ENCODE measurements around the gene TMEM45A. TPM values are rescaled to one million over a fixed set of nuclear protein-coding genes. Genes with fewer than 3 reads are reported as not detected.

TMEM45A gene
- 74.8 and 166 TPM in 2 replicates for total RNA-seq

GRCh38 chr3:100492059-100493006 is at the start of gene TMEM45A:
Gene TMEM45A (plus strand): TSS chr3:100492619. CDS start chr3:100555212, 62,593 bp downstream.

DNA sequence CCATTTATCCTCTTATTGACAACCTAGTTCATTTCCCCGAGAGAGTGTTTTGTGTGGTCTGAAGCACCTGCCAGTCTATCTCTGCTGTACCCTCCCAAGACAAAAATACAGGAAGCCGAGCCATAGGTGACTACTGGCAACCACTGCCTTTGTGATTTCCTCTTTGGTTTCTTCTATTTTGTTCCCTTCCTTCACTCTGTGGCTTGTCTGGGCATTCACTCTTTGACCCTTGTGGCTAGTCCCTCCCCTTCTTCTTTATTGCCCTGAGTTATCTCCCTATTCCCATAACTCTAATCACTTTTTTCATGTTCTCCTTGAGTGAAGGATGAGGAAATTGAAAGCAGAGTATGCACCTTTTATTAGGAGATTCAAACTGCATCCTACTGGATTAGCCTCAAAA is 116.9 kb downstream of the TMEM45A start, which contains the start of gene ADGRG7:
Gene ADGRG7, plus strand, starts transcription at position 297 of the 400 bp plus-strand sequence. CDS start 256 bp downstream, outside the sequence.

Other genes with a start within 250 kb of the TMEM45A start
- 66.3 and 101 TPM in 2 replicates for gene TBC1D23, start 231.6 kb upstream of the TMEM45A start, total RNA-seq
- gene NIT2, start 157.9 kb upstream of the TMEM45A start, total RNA-seq = 12.3 and 16.3 TPM in 2 replicates
- 58.9 and 62.1 TPM in 2 replicates for gene TOMM70, start 91.5 kb upstream of the TMEM45A start, total RNA-seq
- 3.5 and 5.9 TPM in 2 replicates for gene LNP1, start 91.1 kb upstream of the TMEM45A start, total RNA-seq
- not detected in 2 replicates for gene ADGRG7, start 117.0 kb downstream of the TMEM45A start, total RNA-seq
- 98.1 and 111 TPM in 2 replicates for gene TFG, start 216.9 kb downstream of the TMEM45A start, total RNA-seq

Data from regular cardiac myocyte (primary cell).